HepG2 (cell line): ENCODE results near the gene FNDC8. TPM values are rescaled to one million over a fixed set of nuclear protein-coding genes. Genes with fewer than 3 reads are reported as not detected.

Experiments
- CREB1 ChIP-seq, 2 experiments: fragments of 450-650 bp in 1 of 2; IDR thresholded peaks; 2 replicates each; pipeline ENCODE4 v1.6.1; 2016 to 2017; ENCODE audit warnings: control low read depth in 1 of 2, mild to moderate bottlenecking in 1 of 2, missing compliant biosample characterization in 1 of 2, missing genetic modification characterization in 1 of 2
- DR1 ChIP-seq: sonication (generic); formaldehyde crosslinking; IDR thresholded peaks from 2 replicates; pipeline ENCODE4 v1.8.0; 2021; ENCODE audit warnings: mild to moderate bottlenecking, missing genetic modification reagents, inconsistent platforms
- ELF3 ChIP-seq: IDR thresholded peaks from 2 replicates; pipeline ENCODE4 v1.6.1; 2016; ENCODE audit warnings: missing genetic modification reagents, missing compliant biosample characterization
- FOXA1 ChIP-seq, 2 experiments: fragments of 450-650 bp in 1 of 2; sonication (generic) in 1 of 2; formaldehyde crosslinking in 1 of 2; IDR thresholded peaks; 2 replicates each; pipeline versions ENCODE4 v1.4.0 to v1.6.1; 2016 to 2020; ENCODE audit warnings: missing genetic modification reagents in 1 of 2
- FOXK2 ChIP-seq: fragments of 450-650 bp; IDR thresholded peaks from 2 replicates; pipeline ENCODE4 v1.6.1; 2016
- FOXP1 ChIP-seq, 2 experiments: fragments of 450-650 bp in 1 of 2; IDR thresholded peaks; 2 replicates each; pipeline ENCODE4 v1.6.1; 2017 to 2018; ENCODE audit warnings: antibody characterized with exemption in 1 of 2
- HMG20B ChIP-seq: conservative IDR thresholded peaks from 2 replicates; pipeline ENCODE4 v1.6.1; 2016; ENCODE audit warnings: missing genetic modification reagents, missing compliant biosample characterization
- HOXA9 ChIP-seq: sonication (generic); formaldehyde crosslinking; IDR thresholded peaks from 2 replicates; pipeline ENCODE4 v1.8.1; 2022; ENCODE audit warnings: missing genetic modification reagents, mild to moderate bottlenecking, moderate library complexity, borderline replicate concordance
- KAT8 ChIP-seq: IDR thresholded peaks from 2 replicates; pipeline ENCODE4 v1.6.1; 2016; ENCODE audit warnings: missing genetic modification reagents, missing compliant biosample characterization
- LBX2 ChIP-seq: sonication (generic); formaldehyde crosslinking; IDR thresholded peaks from 2 replicates; pipeline ENCODE4 v1.5.0; 2020; ENCODE audit warnings: missing genetic modification reagents, mild to moderate bottlenecking, borderline replicate concordance
- NAIF1 ChIP-seq: sonication (generic); formaldehyde crosslinking; IDR thresholded peaks from 2 replicates; pipeline ENCODE4 v1.5.0; 2020; ENCODE audit warnings: mild to moderate bottlenecking, missing genetic modification reagents, borderline replicate concordance
- PHF21A ChIP-seq: sonication (generic); formaldehyde crosslinking; IDR thresholded peaks from 2 replicates; pipeline ENCODE4 v1.5.0; 2020; ENCODE audit warnings: mild to moderate bottlenecking, missing genetic modification reagents
- REPIN1 ChIP-seq: sonication (generic); formaldehyde crosslinking; IDR thresholded peaks from 2 replicates; pipeline ENCODE4 v1.8.0; 2022; ENCODE audit warnings: missing genetic modification reagents, low read depth, mild to moderate bottlenecking, borderline replicate concordance
- SP140L ChIP-seq: sonication (generic); formaldehyde crosslinking; IDR thresholded peaks from 2 replicates; pipeline ENCODE4 v1.4.0; 2020; ENCODE audit warnings: missing genetic modification reagents, borderline replicate concordance
- ZFP36 ChIP-seq: fragments of 150-350 bp; IDR thresholded peaks from 2 replicates; pipeline ENCODE4 v1.6.1; 2018; ENCODE audit warnings: borderline replicate concordance, low read length, low read depth; ENCODE audit not compliant: partially characterized antibody
- ZNF326 ChIP-seq: sonication (generic); formaldehyde crosslinking; IDR thresholded peaks from 2 replicates; pipeline ENCODE4 v1.4.0; 2020; ENCODE audit warnings: missing genetic modification reagents, borderline replicate concordance
- ZNF570 ChIP-seq: sonication (generic); formaldehyde crosslinking; IDR thresholded peaks from 2 replicates; pipeline ENCODE4 v1.4.0; 2020; ENCODE audit warnings: mild to moderate bottlenecking, missing genetic modification reagents, borderline replicate concordance
- ZNF572 ChIP-seq: sonication (generic); formaldehyde crosslinking; IDR thresholded peaks from 2 replicates; pipeline ENCODE4 v1.5.1; 2020; ENCODE audit warnings: mild to moderate bottlenecking, missing genetic modification reagents
- ZNF619 ChIP-seq: sonication (generic); formaldehyde crosslinking; IDR thresholded peaks from 2 replicates; pipeline ENCODE4 v1.4.0; 2020; ENCODE audit warnings: mild to moderate bottlenecking, missing genetic modification reagents
- ZNF713 ChIP-seq: sonication (generic); formaldehyde crosslinking; IDR thresholded peaks from 2 replicates; pipeline ENCODE4 v1.4.0; 2020; ENCODE audit warnings: mild to moderate bottlenecking, missing genetic modification reagents
- ZNF747 ChIP-seq: sonication (generic); formaldehyde crosslinking; IDR thresholded peaks from 2 replicates; pipeline ENCODE4 v1.8.1; 2023; ENCODE audit warnings: missing genetic modification reagents, mild to moderate bottlenecking, borderline replicate concordance
- ZSCAN25 ChIP-seq: sonication (generic); formaldehyde crosslinking; IDR thresholded peaks from 2 replicates; pipeline ENCODE4 v1.8.0; 2022; ENCODE audit warnings: mild to moderate bottlenecking, missing genetic modification reagents
- ZZZ3 ChIP-seq: sonication (generic); formaldehyde crosslinking; IDR thresholded peaks from 2 replicates; pipeline ENCODE4 v1.4.0; 2020; ENCODE audit warnings: missing genetic modification reagents, mild to moderate bottlenecking, borderline replicate concordance
- polyA plus RNA-seq, 8 experiments: library from polyadenylated mRNA; depleted of rRNA in 3 of 8; stranded (reverse) in 7 of 8; unstranded in 1 of 8; fragments of >200 nt; fragmentation: Illumina TruSeq in 4 of 8; extraction: Trizol in 4 of 8; gene quantifications; 2 replicates each; pipeline versions ENCODE4 v1.2.1 to v1.2.3, GENCODE V29; 2011 to 2016; ENCODE audit warnings: low read depth in 4 of 8, missing spikeins in 1 of 8, mixed read lengths in 1 of 8; ENCODE audit not compliant: insufficient read depth in 1 of 8
- total RNA-seq, 5 experiments: library from RNA; depleted of rRNA; stranded (reverse); fragments of >200 nt; fragmentation: Illumina TruSeq; extraction: Trizol; gene quantifications; 2 replicates each; pipeline ENCODE4 v1.2.3, GENCODE V29; 2016; ENCODE audit warnings: low read depth in 1 of 5
- TF ChIP-seq, protein P1 (sequence below): sonication (generic); formaldehyde crosslinking; IDR thresholded peaks from 2 replicates; pipeline ENCODE4 v1.8.0; 2022; ENCODE audit warnings: missing genetic modification reagents, mild to moderate bottlenecking, moderate library complexity, borderline replicate concordance
- TF ChIP-seq, protein P2 (sequence below): sonication (generic); formaldehyde crosslinking; IDR thresholded peaks from 2 replicates; pipeline ENCODE4 v1.8.0; 2022; ENCODE audit warnings: missing genetic modification reagents, mild to moderate bottlenecking, inconsistent platforms, borderline replicate concordance

The FNDC8 gene
- total and polyA plus RNA-seq, 2 of the 13 experiments (the other 11 are each of a cell fraction or from before 2014, with no cell fraction given): not detected

DNA sequence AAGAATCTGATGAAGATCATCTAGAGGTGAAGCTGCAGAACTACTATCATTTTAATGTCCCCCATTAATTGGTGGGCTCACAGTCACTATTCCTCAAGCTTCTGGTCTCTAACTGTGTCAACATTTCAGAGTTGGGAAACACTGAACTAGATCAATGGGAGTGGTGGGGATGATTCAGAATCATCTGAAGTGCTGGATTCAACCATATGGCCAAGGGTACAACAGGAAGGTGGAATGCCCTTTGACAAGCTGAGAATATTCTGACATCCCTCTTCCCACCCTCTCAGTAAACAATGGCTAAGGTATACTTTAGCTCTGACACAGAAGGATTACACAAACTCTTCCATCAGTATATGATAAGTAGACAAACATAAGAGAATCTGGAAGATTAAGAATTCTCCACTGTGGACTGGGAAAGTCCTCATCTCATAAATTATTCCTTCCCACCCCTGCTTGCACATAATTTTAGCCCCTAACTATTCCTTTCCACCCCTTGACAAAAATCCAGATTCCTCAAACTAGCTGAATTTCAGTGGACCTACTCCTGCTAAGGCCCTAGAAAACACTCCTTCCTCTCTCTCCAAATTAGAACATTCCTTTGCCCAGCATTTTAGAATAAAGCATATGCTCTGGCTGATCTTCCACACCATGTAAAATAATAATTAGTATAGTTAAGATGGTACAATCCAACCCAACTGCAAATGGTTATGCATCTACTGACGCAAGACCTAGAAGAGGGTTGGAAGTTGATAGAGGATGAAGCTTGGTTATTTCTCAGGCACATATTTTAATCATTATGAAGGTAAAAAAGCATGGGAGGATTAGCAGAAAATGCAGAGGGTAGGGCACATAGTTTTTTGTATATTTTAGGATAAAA is 41.6 kb upstream of the FNDC8 start (continued):
- TF ChIP-seq ZNF570 (CRISPR knock-in tag) (no peak), ZZZ3 (CRISPR knock-in tag) (no peak), KAT8 (peak; percentile 46; the same call in 1 of the 2 replicates), ZSCAN25 (CRISPR knock-in tag) (no peak), ZNF326 (CRISPR knock-in tag) (no peak), FOXA1 (IDR thresholded peaks at IDR 0.05) (peak; percentile 14; the same call in 1 of the 2 replicates), FOXA1 (CRISPR knock-in tag; IDR thresholded peaks at IDR 0.05) (peak; percentile 80), ZNF747 (no peak), FOXP1 (IDR thresholded peaks at IDR 0.05) (no peak), FOXP1 (CRISPR knock-in tag; IDR thresholded peaks at IDR 0.05) (peak; percentile 74), DR1 (no peak), NAIF1 (no peak), ZFP36 (no peak), SP140L (no peak), LBX2 (CRISPR knock-in tag) (no peak), ZNF619 (CRISPR knock-in tag) (no peak), HOXA9 (no peak), HMG20B (0 out of 2 replicates have a peak, but pooled peaks have one; percentile 11), ZNF572 (CRISPR knock-in tag) (no peak), ZNF713 (no peak), PHF21A (no peak), ELF3 (CRISPR knock-in tag) (peak; percentile 79), REPIN1 (no peak), CREB1 (IDR thresholded peaks at IDR 0.05) (no peak), CREB1 (CRISPR knock-in tag; IDR thresholded peaks at IDR 0.05) (peak; percentile 64), FOXK2 (peak; percentile 37; the same call in 1 of the 2 replicates)
- TF ChIP-seq, protein P1, sequence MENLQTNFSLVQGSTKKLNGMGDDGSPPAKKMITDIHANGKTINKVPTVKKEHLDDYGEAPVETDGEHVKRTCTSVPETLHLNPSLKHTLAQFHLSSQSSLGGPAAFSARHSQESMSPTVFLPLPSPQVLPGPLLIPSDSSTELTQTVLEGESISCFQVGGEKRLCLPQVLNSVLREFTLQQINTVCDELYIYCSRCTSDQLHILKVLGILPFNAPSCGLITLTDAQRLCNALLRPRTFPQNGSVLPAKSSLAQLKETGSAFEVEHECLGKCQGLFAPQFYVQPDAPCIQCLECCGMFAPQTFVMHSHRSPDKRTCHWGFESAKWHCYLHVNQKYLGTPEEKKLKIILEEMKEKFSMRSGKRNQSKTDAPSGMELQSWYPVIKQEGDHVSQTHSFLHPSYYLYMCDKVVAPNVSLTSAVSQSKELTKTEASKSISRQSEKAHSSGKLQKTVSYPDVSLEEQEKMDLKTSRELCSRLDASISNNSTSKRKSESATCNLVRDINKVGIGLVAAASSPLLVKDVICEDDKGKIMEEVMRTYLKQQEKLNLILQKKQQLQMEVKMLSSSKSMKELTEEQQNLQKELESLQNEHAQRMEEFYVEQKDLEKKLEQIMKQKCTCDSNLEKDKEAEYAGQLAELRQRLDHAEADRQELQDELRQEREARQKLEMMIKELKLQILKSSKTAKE (CRISPR knock-in tag): no peak
- TF ChIP-seq, protein P2, sequence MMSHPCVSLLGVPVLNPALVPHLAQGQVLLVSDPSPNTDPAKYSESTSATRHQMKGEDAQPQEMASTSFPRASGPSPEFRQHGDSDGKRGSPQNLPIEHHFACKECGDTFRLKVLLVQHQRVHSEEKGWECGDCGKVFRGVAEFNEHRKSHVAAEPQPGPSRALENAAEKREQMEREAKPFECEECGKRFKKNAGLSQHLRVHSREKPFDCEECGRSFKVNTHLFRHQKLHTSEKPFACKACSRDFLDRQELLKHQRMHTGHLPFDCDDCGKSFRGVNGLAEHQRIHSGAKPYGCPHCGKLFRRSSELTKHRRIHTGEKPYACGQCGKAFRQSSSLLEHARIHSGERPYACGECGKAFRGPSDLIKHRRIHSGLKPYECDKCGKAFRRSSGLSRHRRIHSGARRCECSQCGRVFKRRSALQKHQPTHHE (CRISPR knock-in tag): no peak
